SK-N-SH (cell line): ENCODE results near the gene ATP2A2. TPM values are rescaled to one million over a fixed set of nuclear protein-coding genes. Genes with fewer than 3 reads are reported as not detected.

ENCODE experiments used
- CTCF ChIA-PET: fragments of 300-600, 350-600 bp; formaldehyde crosslinking; extraction: SDS; loops from one replicate; lab custom pipeline; 2021; lab: Yijun Ruan, JAX
- POLR2A ChIA-PET: fragments of 350-600 bp; sonication (Branson Sonifier 250); formaldehyde crosslinking; extraction: SDS; loops from one replicate; lab custom pipeline; 2020; ENCODE audit warnings: antibody characterized with exemption, inconsistent platforms; lab: Yijun Ruan, JAX
- DNase-seq: peaks from one replicate; pipeline ENCODE4 v3.0.0; 2012
- H2AFZ ChIP-seq: fragments of 200-600 bp; sonication (generic); 2 replicates; pipeline ENCODE4 v1.8.1; 2016; ENCODE audit warnings: antibody characterized with exemption, mild to moderate bottlenecking, low read depth
- H3F3A ChIP-seq: fragments of 200-600 bp; sonication (generic); replicated peaks from 2 replicates; pipeline ENCODE3; 2016; ENCODE audit warnings: antibody characterized with exemption, mild to moderate bottlenecking; ENCODE audit not compliant: insufficient read depth
- H3K27ac ChIP-seq, 2 experiments: fragments of 200-500 bp in 1 of 2; fragments of 200-600 bp in 1 of 2; sonication (Bioruptor generic) in 1 of 2; sonication (generic), shearing (Covaris generic) in 1 of 2; 2 replicates each; pipeline versions ENCODE4 v1.5.1 to v1.6.1; 2014 to 2016; ENCODE audit warnings: low read depth in 2 of 2, inconsistent platforms in 1 of 2, low read length in 1 of 2, mild to moderate bottlenecking in 1 of 2, mixed read lengths in 1 of 2
- H3K27me3 ChIP-seq: fragments of 200-600 bp; sonication (generic), shearing (Covaris generic); 2 replicates; pipeline ENCODE4 v1.6.1; 2016; ENCODE audit warnings: mixed run types; ENCODE audit not compliant: insufficient read depth
- H3K36me3 ChIP-seq, 2 experiments: fragments of 200-500 bp in 1 of 2; fragments of 200-600 bp in 1 of 2; sonication (Bioruptor generic) in 1 of 2; sonication (generic) in 1 of 2; replicated peaks in 1 of 2; 2 replicates each; pipeline versions ENCODE3 to v1.5.1; 2014 to 2016; ENCODE audit warnings: low read length in 1 of 2, mild to moderate bottlenecking in 1 of 2; ENCODE audit not compliant: insufficient read depth in 2 of 2, control insufficient read depth in 1 of 2
- H3K4me1 ChIP-seq, 2 experiments: fragments of 200-500 bp in 1 of 2; fragments of 200-600 bp in 1 of 2; sonication (Bioruptor generic) in 1 of 2; sonication (generic), shearing (Covaris generic) in 1 of 2; 2 replicates each; pipeline versions ENCODE4 v1.5.1 to v1.6.1; 2014 to 2016; ENCODE audit warnings: low read depth in 1 of 2, low read length in 1 of 2, mixed run types in 1 of 2; ENCODE audit not compliant: insufficient read depth in 2 of 2, control insufficient read depth in 1 of 2
- H3K4me2 ChIP-seq: fragments of 200-600 bp; sonication (generic), shearing (Covaris generic); 2 replicates; pipeline ENCODE4 v1.6.1; 2017; ENCODE audit warnings: mixed run types
- H3K4me3 ChIP-seq, 2 experiments: fragments of 200-500 bp in 1 of 2; fragments of 200-600 bp in 1 of 2; sonication (Bioruptor generic) in 1 of 2; sonication (generic), shearing (Covaris generic) in 1 of 2; 2 replicates each; pipeline versions ENCODE4 v1.5.1 to v1.8.1; 2014 to 2016; ENCODE audit warnings: low read depth in 2 of 2, inconsistent platforms in 1 of 2, low read length in 1 of 2, mild to moderate bottlenecking in 1 of 2, mixed read lengths in 1 of 2, moderate library complexity in 1 of 2
- H3K79me2 ChIP-seq: fragments of 200-600 bp; sonication (generic); 2 replicates; pipeline ENCODE4 v1.8.1; 2017; ENCODE audit warnings: mild to moderate bottlenecking; ENCODE audit not compliant: insufficient read depth
- H3K9ac ChIP-seq: fragments of 200-600 bp; sonication (generic); 2 replicates; pipeline ENCODE4 v1.6.1; 2017; ENCODE audit warnings: mixed run types
- H3K9me2 ChIP-seq: fragments of 200-600 bp; sonication (generic); 2 replicates; pipeline ENCODE4 v1.6.1; 2017; ENCODE audit warnings: mixed run types
- H3K9me3 ChIP-seq: fragments of 200-600 bp; sonication (generic); 2 replicates; pipeline ENCODE4 v1.6.1; 2017; ENCODE audit warnings: mixed run types, mild to moderate bottlenecking, moderate library complexity
- H4K20me1 ChIP-seq: fragments of 200-600 bp; sonication (generic); 2 replicates; pipeline ENCODE4 v1.6.1; 2017; ENCODE audit warnings: mild to moderate bottlenecking, mixed run types; ENCODE audit not compliant: insufficient read depth
- MEF2A ChIP-seq: IDR thresholded peaks from 2 replicates; pipeline ENCODE4 v1.4.0; 2012; ENCODE audit warnings: low read depth, borderline replicate concordance
- NRF1 ChIP-seq: IDR thresholded peaks from 2 replicates; pipeline ENCODE4 v1.6.1; 2012; ENCODE audit warnings: low read depth, mild to moderate bottlenecking, low read length
- PBX3 ChIP-seq: IDR thresholded peaks from 2 replicates; pipeline ENCODE4; 2012
- REST ChIP-seq: IDR thresholded peaks from 2 replicates; pipeline ENCODE4 v1.6.1; 2012; ENCODE audit warnings: mild to moderate bottlenecking, low read depth, low read length, moderate library complexity
- RXRA ChIP-seq: IDR thresholded peaks from 2 replicates; pipeline ENCODE4 v1.4.0; 2012; ENCODE audit warnings: low read depth, mild to moderate bottlenecking, borderline replicate concordance
- TEAD4 ChIP-seq: IDR thresholded peaks from 2 replicates; pipeline ENCODE4 v1.4.0; 2012; ENCODE audit warnings: mild to moderate bottlenecking, borderline replicate concordance; ENCODE audit not compliant: insufficient read depth
- USF2 ChIP-seq: fragments of 150-350 bp; IDR thresholded peaks from 2 replicates; pipeline ENCODE4 v1.6.1; 2017; ENCODE audit warnings: antibody characterized with exemption, low read length, low read depth, borderline replicate concordance
- ZBTB33 ChIP-seq: IDR thresholded peaks from 2 replicates; pipeline ENCODE4 v1.4.0; 2012; ENCODE audit warnings: low read depth, borderline replicate concordance
- WGBS: methylation state at CpG from one replicate; pipeline ENCODE4 v1.1.6; 2017; ENCODE audit warnings: low lambda C conversion rate; 5-methylcytosine and 5-hydroxymethylcytosine counted together
- polyA plus RNA-seq, 3 experiments: library from polyadenylated mRNA; depleted of rRNA; stranded (reverse); fragments of >200 nt; gene quantifications; 2 replicates each; pipeline ENCODE4 v1.2.3, GENCODE V29; 2012

Gene ATP2A2
- polyA plus RNA-seq, 1 of the 3 experiments (the other 2 are of a cell fraction): 120 TPM

- Histone ChIP-seq H3K4me2 (no peak overlapping the region), H3K9me2 (no peaks in the 10 kb centered on the region), H3K4me3 (no peak overlapping the region), H3F3A (peaks cover 8% of the 10 kb centered on the region), H4K20me1 (peaks cover 26% of the 10 kb centered on the region), H3K27me3 (no peaks in the 10 kb centered on the region), H3K79me2 (peaks cover 95% of the 10 kb centered on the region), H2AFZ (no peak overlapping the region), H3K27ac (no peak overlapping the region), H3K9me3 (no peaks in the 10 kb centered on the region), H3K36me3 (peaks cover 71 to 82% of the 10 kb centered on the region in 2 experiments), H3K9ac (no peak overlapping the region), H3K4me1 (peaks cover 2 to 9% of the 10 kb centered on the region in 2 experiments; a peak in 2 of 4 replicates)
- DNase-seq: no peak
- 93% methylated on average over 4 of the region's 4 CpGs for WGBS
- TF ChIP-seq ZBTB33 (no peak), TEAD4 (no peak), PBX3 (no peak), MEF2A (no peak), RXRA (no peak), USF2 (no peak)
- ChIA-PET POLR2A (no interaction called here), CTCF (interaction anchor here (1.1 to 2.6 kb wide), 5 partner anchors 8 to 228 kb away, joined by 3 to 9 read pairs (median 4); no protein-coding TSS in a partner anchor)
Measured at GRCh38 chr12:110329710-110330109, 48.7 kb downstream of the ATP2A2 start.

GRCh38 chr12:110330124-110330523 lies 49.1 kb downstream of the ATP2A2 start:
- Histone ChIP-seq H4K20me1 (peaks cover 26% of the 10 kb centered on the region), H3K79me2 (peaks cover 91% of the 10 kb centered on the region), H3K27me3 (no peaks in the 10 kb centered on the region), H3K27ac (0 out of 4 replicates have a peak overlapping the region, but pooled peaks of 1 of the 2 experiments have one; percentile 23), H3K9ac (no peak overlapping the region), H3K4me3 (no peak overlapping the region), H3F3A (peaks cover 8% of the 10 kb centered on the region), H3K4me1 (peaks cover 2 to 9% of the 10 kb centered on the region in 2 experiments; a peak in 2 of 4 replicates), H3K4me2 (no peak overlapping the region), H3K36me3 (peaks cover 75 to 84% of the 10 kb centered on the region in 2 experiments), H3K9me3 (no peaks in the 10 kb centered on the region), H2AFZ (no peak overlapping the region), H3K9me2 (no peaks in the 10 kb centered on the region)
- 89% methylated on average over 3 of the region's 3 CpGs for WGBS
- no peak for DNase-seq
- TF ChIP-seq REST (no peak), NRF1 (no peak), PBX3 (no peak)
- POLR2A ChIA-PET: no interaction called here
- CTCF ChIA-PET: interaction anchor here (1.1 to 2.6 kb wide), 5 partner anchors 8 to 228 kb away, joined by 3 to 9 read pairs (median 4); no protein-coding TSS in a partner anchor
